Measurements from ENCODE around the gene VCAM1.

DNA sequence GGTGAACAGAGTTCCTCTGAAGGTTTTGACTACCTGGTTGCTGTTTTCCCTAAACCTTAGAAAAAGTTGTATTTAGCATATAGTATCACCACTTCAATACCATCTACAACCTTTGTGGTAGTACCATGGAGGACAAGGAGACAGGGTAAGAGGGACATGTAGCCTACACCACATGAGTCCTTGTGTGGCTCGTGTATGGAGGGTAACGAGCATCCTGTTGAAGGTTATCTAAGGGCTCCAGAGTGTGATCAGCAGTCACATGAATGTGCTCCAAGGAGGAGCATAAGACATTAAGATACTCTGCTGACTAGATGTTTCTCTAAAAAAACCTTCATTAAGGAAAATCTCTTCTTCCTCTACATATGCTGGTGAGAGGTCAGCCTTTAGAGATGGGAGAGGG, 67.3 kb downstream of the VCAM1 start:
- TF ChIP-seq, protein P1, sequence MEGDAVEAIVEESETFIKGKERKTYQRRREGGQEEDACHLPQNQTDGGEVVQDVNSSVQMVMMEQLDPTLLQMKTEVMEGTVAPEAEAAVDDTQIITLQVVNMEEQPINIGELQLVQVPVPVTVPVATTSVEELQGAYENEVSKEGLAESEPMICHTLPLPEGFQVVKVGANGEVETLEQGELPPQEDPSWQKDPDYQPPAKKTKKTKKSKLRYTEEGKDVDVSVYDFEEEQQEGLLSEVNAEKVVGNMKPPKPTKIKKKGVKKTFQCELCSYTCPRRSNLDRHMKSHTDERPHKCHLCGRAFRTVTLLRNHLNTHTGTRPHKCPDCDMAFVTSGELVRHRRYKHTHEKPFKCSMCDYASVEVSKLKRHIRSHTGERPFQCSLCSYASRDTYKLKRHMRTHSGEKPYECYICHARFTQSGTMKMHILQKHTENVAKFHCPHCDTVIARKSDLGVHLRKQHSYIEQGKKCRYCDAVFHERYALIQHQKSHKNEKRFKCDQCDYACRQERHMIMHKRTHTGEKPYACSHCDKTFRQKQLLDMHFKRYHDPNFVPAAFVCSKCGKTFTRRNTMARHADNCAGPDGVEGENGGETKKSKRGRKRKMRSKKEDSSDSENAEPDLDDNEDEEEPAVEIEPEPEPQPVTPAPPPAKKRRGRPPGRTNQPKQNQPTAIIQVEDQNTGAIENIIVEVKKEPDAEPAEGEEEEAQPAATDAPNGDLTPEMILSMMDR (IDR thresholded peaks at IDR 0.05): no peak
- TF ChIP-seq ESRRA (CRISPR knock-in tag; IDR thresholded peaks at IDR 0.05; ENCODE audit: borderline replicate concordance): no peak
- no peak for TF ChIP-seq SP1 (CRISPR knock-in tag; conservative IDR thresholded peaks at IDR 0.05)
- no peak for TF ChIP-seq TCF7 (CRISPR knock-in tag; IDR thresholded peaks at IDR 0.05; ENCODE audit: low read depth)
- no peak for TF ChIP-seq ETV6 (CRISPR knock-in tag; IDR thresholded peaks at IDR 0.05)
- TF ChIP-seq CREB1 (CRISPR knock-in tag; IDR thresholded peaks at IDR 0.05): no peak
- TF ChIP-seq, protein P2, sequence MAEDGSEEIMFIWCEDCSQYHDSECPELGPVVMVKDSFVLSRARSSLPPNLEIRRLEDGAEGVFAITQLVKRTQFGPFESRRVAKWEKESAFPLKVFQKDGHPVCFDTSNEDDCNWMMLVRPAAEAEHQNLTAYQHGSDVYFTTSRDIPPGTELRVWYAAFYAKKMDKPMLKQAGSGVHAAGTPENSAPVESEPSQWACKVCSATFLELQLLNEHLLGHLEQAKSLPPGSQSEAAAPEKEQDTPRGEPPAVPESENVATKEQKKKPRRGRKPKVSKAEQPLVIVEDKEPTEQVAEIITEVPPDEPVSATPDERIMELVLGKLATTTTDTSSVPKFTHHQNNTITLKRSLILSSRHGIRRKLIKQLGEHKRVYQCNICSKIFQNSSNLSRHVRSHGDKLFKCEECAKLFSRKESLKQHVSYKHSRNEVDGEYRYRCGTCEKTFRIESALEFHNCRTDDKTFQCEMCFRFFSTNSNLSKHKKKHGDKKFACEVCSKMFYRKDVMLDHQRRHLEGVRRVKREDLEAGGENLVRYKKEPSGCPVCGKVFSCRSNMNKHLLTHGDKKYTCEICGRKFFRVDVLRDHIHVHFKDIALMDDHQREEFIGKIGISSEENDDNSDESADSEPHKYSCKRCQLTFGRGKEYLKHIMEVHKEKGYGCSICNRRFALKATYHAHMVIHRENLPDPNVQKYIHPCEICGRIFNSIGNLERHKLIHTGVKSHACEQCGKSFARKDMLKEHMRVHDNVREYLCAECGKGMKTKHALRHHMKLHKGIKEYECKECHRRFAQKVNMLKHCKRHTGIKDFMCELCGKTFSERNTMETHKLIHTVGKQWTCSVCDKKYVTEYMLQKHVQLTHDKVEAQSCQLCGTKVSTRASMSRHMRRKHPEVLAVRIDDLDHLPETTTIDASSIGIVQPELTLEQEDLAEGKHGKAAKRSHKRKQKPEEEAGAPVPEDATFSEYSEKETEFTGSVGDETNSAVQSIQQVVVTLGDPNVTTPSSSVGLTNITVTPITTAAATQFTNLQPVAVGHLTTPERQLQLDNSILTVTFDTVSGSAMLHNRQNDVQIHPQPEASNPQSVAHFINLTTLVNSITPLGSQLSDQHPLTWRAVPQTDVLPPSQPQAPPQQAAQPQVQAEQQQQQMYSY (CRISPR knock-in tag; IDR thresholded peaks at IDR 0.05): no peak
- no peak for TF ChIP-seq ZBTB21 (CRISPR knock-in tag; IDR thresholded peaks at IDR 0.05; ENCODE audit: borderline replicate concordance)
- no peak for TF ChIP-seq JUN (CRISPR knock-in tag; IDR thresholded peaks at IDR 0.05)
- TF ChIP-seq, protein P3, sequence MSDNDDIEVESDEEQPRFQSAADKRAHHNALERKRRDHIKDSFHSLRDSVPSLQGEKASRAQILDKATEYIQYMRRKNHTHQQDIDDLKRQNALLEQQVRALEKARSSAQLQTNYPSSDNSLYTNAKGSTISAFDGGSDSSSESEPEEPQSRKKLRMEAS (CRISPR knock-in tag; IDR thresholded peaks at IDR 0.05): no peak
